Right renal pelvis (tissue), 4 donors: ENCODE results near the gene DCUN1D2. TPM values are rescaled to one million over a fixed set of nuclear protein-coding genes. Genes with fewer than 3 reads are reported as not detected.
"Not testable (repeated sequence)": the region's sequence is repeated elsewhere in the genome, so short reads cannot be mapped to it uniquely, and the experiment has no call there.

Experiments
- DNase-seq, 4 donors: peaks; one replicate each; pipeline ENCODE4 v3.0.0-alpha.2; 2013; ENCODE audit warnings: low read depth in 4 of 4, low spot score in 3 of 4, missing footprints in 1 of 4
- polyA plus RNA-seq, 4 donors: library from polyadenylated mRNA; unstranded; fragments of 120-200 nt; gene quantifications; one replicate each; pipeline ENCODE4 v1.2.1, GENCODE V29; 2013; ENCODE audit not compliant: insufficient read length in 4 of 4

Gene DCUN1D2
- polyA plus RNA-seq, 4 donors, result 18.5 to 23.4 (median 22.0) TPM

DNA sequence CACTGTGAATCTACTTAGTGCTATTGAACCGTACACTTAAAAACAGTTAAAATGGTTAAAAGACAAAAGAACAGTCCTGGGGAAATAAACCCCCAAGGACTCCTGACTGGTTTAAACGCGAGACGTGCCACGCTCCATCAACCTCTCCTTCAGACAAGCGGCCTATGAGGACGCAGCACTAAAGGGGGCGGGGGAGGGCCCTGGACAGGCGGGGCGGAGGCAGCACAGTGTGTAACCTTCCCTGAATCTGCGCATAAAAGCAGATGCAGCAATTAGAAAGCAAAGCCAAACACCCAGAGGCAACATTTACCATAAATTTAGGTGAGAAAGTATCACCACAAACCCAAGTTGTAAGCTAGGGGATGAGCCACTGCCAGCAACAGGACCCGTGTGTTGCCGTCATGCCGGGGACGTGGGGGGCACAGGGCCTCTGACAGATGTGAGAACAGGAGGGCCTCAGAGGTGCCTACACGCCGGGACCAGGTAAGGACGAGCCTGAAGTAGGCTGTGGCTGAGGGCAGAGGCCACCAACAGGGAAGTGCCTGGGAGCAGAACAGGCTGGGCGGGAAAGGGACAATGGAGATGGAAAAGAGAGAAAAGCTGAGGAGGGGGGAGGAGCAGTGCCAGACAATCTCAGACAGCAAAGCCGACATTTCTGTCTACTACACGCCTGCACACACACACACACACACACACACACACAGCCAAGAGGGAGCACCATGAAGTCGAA lies 21.9 kb downstream of the DCUN1D2 start:
- no peak for DNase-seq

DNA sequence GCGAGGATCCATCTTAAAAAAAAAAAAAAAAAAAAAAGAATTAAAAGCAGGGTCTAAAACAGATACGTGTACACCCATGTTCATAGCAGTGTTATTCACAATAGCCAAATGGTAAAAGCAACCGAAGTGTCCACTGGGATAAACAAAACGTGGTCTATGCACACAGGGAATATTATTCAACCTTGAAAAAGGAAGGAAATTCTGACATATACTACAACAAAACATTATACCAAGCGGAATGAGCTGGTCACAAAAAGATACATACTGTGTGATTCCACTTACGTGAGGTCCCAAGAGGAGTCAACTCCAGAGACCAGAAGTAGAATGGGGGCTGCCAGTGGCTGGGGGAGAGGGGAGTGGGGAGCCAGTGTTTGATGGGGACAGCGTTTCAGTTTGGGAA lies 22.5 kb downstream of the DCUN1D2 start:
- no peak for DNase-seq

DNA sequence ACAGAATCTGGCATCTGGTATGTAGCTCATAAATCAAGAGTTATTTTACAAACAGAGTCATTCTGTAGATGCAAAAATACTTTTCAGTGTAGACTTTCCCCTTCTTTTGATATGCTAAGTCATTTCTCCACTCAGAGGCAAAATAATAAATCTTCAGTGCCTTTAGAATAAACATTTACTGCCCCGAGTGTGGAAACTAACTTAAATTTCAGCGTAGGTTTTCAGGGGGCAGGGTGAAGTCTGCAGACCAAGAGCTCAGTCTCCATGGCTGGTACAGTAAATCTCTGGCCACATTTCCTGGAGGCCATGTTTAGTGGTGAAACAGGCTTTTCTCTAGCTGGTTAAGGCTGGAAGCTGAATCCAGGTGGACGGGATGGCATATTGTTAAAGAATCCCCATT lies 24.1 kb downstream of the DCUN1D2 start:
- no peak for DNase-seq

DNA sequence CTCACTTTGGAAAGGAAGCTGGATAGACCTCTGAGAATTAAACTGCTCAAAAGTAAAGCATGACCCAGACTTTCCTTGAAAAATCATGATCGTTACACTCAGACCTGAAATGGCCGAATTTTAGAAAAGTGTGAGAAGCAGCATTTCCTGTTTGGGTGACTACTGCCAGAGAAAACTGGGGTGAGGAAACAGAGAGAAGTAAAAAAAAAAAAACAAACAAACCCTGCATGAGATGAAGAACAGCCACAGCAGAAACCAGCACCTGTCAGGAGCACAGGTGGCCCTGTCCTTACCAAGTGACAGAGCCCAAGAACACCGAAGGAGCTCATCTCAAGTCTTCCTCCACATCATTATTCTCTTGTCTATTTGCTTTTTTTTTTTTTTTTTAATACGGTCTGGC lies 25.2 kb downstream of the DCUN1D2 start:
- no peak for DNase-seq

DNA sequence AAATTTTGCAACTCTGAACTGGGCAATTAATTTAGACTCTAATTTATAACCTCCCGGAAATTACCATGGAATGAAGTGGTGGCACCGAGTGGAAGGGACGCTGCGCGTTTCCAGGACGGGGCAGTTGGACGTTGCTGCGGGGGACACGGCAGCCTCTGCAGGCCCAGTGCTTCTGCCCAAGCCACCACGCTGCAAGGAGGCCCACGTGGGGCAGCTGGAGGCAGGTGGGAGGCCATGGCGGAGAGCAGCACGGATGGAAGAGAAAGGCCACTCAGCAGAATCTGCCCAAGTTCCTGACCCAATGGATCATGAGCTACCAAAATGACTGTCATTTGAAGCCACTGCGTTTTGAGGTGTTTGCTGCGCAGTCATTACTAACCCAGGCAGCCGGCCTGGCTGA lies 26.0 kb downstream of the DCUN1D2 start:
- DNase-seq, result no peak

- DNase-seq, result no peak
These were observed 29.3 kb downstream of the DCUN1D2 start for GRCh38 chr13:113461022-113461751.

DNA sequence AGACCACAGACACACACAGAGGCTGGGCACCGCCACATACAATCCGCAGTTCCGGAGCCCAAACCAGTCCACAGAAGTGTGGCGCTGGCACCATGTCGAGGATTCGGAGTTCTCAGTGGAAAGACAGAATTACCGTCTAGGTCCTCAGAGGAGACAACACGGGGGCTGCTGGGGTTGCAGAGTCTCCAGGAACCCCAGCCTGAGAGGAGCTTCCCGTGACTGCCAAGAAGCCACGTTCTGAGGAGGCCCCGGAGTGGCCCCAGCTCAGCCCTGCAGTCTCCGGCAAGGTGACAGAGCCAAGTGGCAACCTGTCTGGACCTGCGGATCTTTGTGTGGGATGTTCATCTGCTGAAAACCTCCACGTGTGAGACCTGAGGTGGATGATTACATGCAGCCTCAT lies 29.9 kb downstream of the DCUN1D2 start:
- DNase-seq, result no peak

DNA sequence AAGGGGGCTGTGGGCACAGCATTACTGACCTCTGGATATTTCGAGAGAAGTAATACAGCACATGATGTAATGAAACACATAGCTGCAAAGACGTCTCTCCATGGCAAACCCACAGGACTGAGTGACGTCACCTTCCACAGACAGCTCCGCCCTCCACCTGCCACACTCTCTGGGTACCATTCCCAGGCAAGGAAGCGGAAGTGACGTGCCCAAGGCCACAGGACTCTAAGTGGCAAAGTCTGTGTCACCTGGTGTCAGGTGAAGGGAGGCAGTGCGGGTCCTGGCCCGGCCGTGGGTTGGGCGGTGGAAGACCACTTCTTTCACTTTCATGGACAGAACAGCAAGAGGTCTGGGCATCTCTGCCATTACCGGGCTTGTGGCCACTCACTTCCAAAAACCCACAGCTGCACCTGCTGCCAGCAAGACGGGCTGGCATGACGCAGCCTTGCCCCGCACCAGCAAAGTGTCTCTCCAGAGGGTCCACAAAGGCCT lies 30.4 kb downstream of the DCUN1D2 start:
- DNase-seq, result no peak

DNA sequence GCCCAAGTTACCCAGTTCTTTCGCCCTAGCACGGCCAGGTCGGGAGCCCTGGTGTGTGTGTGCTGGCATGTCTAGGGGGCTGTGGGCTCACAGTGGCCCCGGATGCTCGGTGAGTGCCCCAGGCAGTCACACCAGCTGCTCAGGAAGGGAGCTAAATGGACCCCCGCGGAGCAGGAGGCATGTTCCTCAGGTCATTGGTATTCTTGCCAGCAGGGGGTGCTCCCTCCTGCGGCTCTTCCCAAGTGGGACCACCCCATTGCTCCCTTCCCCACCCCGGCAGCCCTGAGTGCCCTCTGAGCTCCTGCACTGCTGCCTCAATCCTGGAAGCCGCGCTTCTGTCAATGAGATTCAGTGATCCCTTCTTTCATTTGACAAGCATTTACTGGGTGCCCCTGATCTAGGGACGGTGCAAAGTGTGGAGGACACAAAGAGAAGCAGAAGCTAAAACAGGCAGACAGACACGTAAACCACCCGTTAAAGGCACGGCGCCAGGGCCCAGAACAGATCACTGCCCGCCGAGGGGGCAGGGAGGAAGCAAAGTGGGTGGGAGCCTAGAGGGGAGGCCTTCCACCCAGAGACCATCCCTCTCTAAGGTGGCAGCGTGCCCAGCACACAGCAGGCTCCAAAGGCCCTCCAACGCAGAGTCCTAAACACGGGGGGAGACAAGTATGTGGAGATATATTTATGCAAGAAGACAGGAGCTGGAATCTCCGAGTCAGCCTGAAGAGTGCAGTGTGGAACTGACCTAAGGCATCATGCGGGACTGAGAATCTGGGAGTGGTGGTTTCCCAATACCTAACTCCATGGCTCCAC lies 32.1 kb downstream of the DCUN1D2 start:
- no peak for DNase-seq

DNA sequence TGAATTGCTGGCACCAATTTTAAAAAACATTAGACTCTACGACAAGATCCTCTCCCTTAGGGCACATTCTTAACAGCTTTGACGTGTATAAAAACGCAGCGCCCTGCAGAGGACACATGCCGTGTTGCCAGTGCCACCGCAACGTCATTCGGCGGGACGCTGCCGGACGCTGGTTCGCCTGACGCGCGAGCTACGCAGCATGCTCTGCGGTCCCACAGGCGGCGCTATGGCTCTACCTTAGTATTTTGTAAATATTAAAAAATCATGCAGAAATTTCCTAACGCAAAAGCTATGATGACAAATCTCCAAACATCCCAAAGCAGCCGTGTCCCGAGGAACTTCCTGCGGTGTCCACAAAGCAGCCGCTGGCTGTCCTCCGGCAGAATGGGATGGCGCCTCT lies 33.0 kb downstream of the DCUN1D2 start:
- no peak for DNase-seq

DNA sequence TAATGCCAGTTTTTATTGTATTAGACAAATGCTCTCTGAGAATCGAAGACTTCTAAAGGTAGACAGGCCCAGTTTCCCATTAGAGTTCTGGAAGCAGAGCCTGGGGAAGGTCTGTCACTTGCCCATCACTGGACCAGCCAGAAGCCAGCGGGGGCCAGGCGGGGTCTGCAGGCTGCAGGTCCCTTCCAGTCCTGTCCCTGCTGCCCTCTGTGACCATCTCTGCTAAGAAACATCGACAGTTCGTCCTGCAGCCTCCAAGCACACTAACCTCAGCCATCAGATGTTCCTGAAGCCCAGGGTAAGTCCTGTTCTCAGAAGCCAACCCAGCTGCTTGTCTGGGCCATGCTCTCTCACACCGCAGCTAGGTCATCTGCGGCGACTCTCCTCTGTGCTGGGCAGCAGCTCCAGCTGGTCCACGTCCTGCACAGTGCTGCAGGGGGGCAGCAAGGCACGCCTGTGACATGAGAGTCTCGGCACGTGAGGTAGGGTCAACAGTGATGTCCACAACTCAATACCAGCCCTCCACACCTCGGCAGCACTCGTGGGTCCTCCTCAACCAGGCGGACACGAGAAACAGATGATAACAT lies 34.3 kb downstream of the DCUN1D2 start:
- DNase-seq, result no peak

- no peak for DNase-seq
These were observed 35.1 kb downstream of the DCUN1D2 start for GRCh38 chr13:113455384-113455783.

- DNase-seq, result no peak
These were observed 35.6 kb downstream of the DCUN1D2 start for GRCh38 chr13:113454936-113455335.

- DNase-seq, result peak in 2 of 4 donors; percentile 53
These were observed 37.3 kb downstream of the DCUN1D2 start, which contains the start of gene ADPRHL1 for GRCh38 chr13:113452942-113453901. Gene ADPRHL1, minus strand, starts transcription at chr13:113453488. Its CDS starts 51 bp downstream, at chr13:113453437.

DNA sequence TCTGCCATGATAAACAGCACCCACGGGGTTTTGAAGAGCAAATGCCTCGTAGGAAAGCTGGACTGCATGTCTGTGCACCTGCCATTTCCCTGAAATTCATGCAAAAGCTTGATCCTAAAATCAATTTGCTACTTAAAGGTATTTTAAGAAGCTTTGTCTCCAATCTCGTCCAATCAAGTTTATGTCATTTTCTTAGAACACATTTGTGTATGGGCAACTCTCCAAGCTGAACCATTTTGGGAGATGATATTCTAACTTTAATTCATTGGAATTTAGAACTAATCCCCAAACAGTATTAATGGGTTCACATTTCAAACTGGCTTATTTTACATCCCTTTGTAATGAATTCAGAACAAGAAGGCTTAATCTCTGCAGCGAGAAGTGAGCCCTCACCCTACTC lies 38.0 kb downstream of the DCUN1D2 start:
- DNase-seq, result no peak

- DNase-seq, result no peak
These were observed 38.5 kb downstream of the DCUN1D2 start for GRCh38 chr13:113451951-113452421.

GRCh38 chr13:113450861-113451620 lies 39.5 kb downstream of the DCUN1D2 start:
- not testable (repeated sequence) for DNase-seq

GRCh38 chr13:113450348-113450744 lies 40.2 kb downstream of the DCUN1D2 start:
- DNase-seq, result not testable (repeated sequence)
